Psoas muscle (tissue), 8 donors: Measurements from ENCODE around the gene UQCC5. TPM values are rescaled to one million over a fixed set of nuclear protein-coding genes. Genes with fewer than 3 reads are reported as not detected.

Experiments used
- ATAC-seq, 4 donors: fragments of 200-7000 bp; cut with Tn5 transposase; one replicate each; pipeline ENCODE4 v1.9.1; 2020; ENCODE audit warnings: moderate library complexity in 3 of 4, mild to moderate bottlenecking in 2 of 4
- DNase-seq, 2 donors: peaks; one replicate each; pipeline ENCODE4 v3.0.0-alpha.2; 2020
- H3K27ac ChIP-seq: fragments of 200-600 bp; one replicate; pipeline ENCODE4 v1.8.0; 2022
- H3K27me3 ChIP-seq, 3 donors: fragments of 200-600 bp in 1 of 3; one replicate each; pipeline versions ENCODE4 v1.6.1 to v1.8.0; 2013 to 2022; ENCODE audit warnings: low read length in 2 of 3, mild to moderate bottlenecking in 2 of 3, moderate library complexity in 1 of 3; ENCODE audit not compliant: insufficient read depth in 3 of 3
- H3K36me3 ChIP-seq, 2 donors: fragments of 200-600 bp in 1 of 2; one replicate each; pipeline versions ENCODE4 v1.6.1 to v1.8.0; 2013 to 2022; ENCODE audit warnings: low read depth in 1 of 2, mild to moderate bottlenecking in 1 of 2, moderate library complexity in 1 of 2; ENCODE audit not compliant: insufficient read depth in 1 of 2
- H3K4me1 ChIP-seq: fragments of 200-600 bp; one replicate; pipeline ENCODE4 v1.8.0; 2022
- H3K4me3 ChIP-seq: fragments of 200-600 bp; one replicate; pipeline ENCODE4 v1.8.0; 2022; ENCODE audit warnings: mild to moderate bottlenecking
- H3K9me3 ChIP-seq: fragments of 200-600 bp; one replicate; pipeline ENCODE4 v1.8.0; 2022
- CTCF ChIP-seq: fragments of 200-600 bp; IDR thresholded peaks from one replicate; pipeline ENCODE4 v1.8.0; 2022; ENCODE audit warnings: antibody characterized with exemption
- whole genome bisulfite sequencing, 3 donors: extraction: QIAGEN DNeasy Blood & Tissue Kit; methylation state at CpG; one replicate each; pipeline versions ENCODE4 v1.1.6 to v1.1.7; 2013; 5-methylcytosine and 5-hydroxymethylcytosine counted together
- intact Hi-C, 2 donors: fragments of 100-400 bp; cut with DNase I; formaldehyde crosslinking; loops; one replicate each; pipeline versions ENCODE4 v1.11.0 to v1.14.2; 2022
- polyA plus RNA-seq, 3 donors: library from polyadenylated mRNA; stranded (reverse); fragments of 200-250 nt; gene quantifications; one replicate each; pipeline ENCODE4 v1.2.3, GENCODE V29; 2013
- total RNA-seq, 4 donors: library from RNA; stranded (reverse); fragmentation: NEBNext Ultra II Directional in 2 of 4; extraction: Animal tissue kit (Norgen Biotek cat#: 25700) in 2 of 4; gene quantifications; one replicate each; pipeline versions ENCODE4 v1.2.1 to v1.2.4, GENCODE V29; 2021 to 2023
- donor health status: healthy with polysubstance abuse.
- donor health status: DM: no; HTN: no; CAD: no; lungs with moderate emphysema.
- donor health status: Bipolar disorder and iron deficiency.
- donor health status: healthy.
- donor health status: DM: yes; HTN: yes; CAD: no.
- donor health status: DM: no; HTN: no; CAD: no.
- donor health status: DM: no; HTN: no; CAD: no.
- donor health status: DM: yes; HTN: yes; CAD: no.

Gene UQCC5
- total and polyA plus RNA-seq, 7 donors: 29.5 to 95.4 (median 32.7) TPM

- 12 to 20% (median 13%) methylated on average over 56 to 78 of the region's 78 CpGs for WGBS, 3 donors
- peaks cover 22% of the 10 kb centered on the region for H3K4me1 ChIP-seq
- no peak for TF ChIP-seq CTCF
- H3K27ac ChIP-seq: peak overlapping the region; percentile 46
- peak overlapping the region; percentile 69 for H3K4me3 ChIP-seq
- H3K36me3 ChIP-seq: peaks cover 0 to 2% of the 10 kb centered on the region in 2 donors
- no peaks in the 10 kb centered on the region for H3K9me3 ChIP-seq
- intact Hi-C loops: loop anchor here (5.0 kb wide), 2 partner anchors 36 to 61 kb away; partner anchors contain the start of gene STAB1 (in 1 of the 2)
- no peaks in the 10 kb centered on the region for H3K27me3 ChIP-seq
- DNase-seq (peak in 1 of 2 donors; percentile 70), ATAC-seq (no peak)
These were observed 3.4 kb upstream of the UQCC5 start for GRCh38 chr3:52532838-52533622.

GRCh38 chr3:52533623-52534280 is 2.7 kb upstream of the UQCC5 start, which contains the start of gene NT5DC2:
Gene NT5DC2, minus strand, starts transcription at chr3:52533857. Its CDS starts 120 bp downstream, at chr3:52533737.
- intact Hi-C loops: loop anchor here (5.0 kb wide), 2 partner anchors 36 to 61 kb away; partner anchors contain the start of gene STAB1 (in 1 of the 2)
- TF ChIP-seq CTCF: no peak

GRCh38 chr3:52534281-52535183 is 1.9 kb upstream of the UQCC5 start:
- peak overlapping the region; percentile 96 for H3K27ac ChIP-seq
- H3K36me3 ChIP-seq: no peaks in the 10 kb centered on the region
- DNase-seq (peak in 1 of 2 donors; percentile 62), ATAC-seq (no peak)
- TF ChIP-seq CTCF: no peak
- 55 to 59% (median 58%) methylated on average over 57 of the region's 57 CpGs for WGBS, 3 donors
- H3K4me1 ChIP-seq: peaks cover 35% of the 10 kb centered on the region
- intact Hi-C loops: loop anchor here (5.0 kb wide), 2 partner anchors 37 to 62 kb away; partner anchors contain the start of gene STAB1 (in 1 of the 2)
- no peaks in the 10 kb centered on the region for H3K9me3 ChIP-seq
- peak overlapping the region; percentile 72 for H3K4me3 ChIP-seq
- H3K27me3 ChIP-seq: no peaks in the 10 kb centered on the region

More at GRCh38 chr3:52533623-52534280, 2.7 kb upstream of the UQCC5 start, which contains the start of gene NT5DC2:
- ATAC-seq: peak; percentile 20 to 33 (median 32)
- no peaks in the 10 kb centered on the region for H3K9me3 ChIP-seq
- WGBS, 3 donors: 2 to 13% (median 10%) methylated on average over 10 to 91 of the region's 91 CpGs
- H3K36me3 ChIP-seq: no peaks in the 10 kb centered on the region
- peaks cover 28% of the 10 kb centered on the region for H3K4me1 ChIP-seq
- H3K27ac ChIP-seq: peak within 1 kb of the TSS; percentile 96
- peak within 1 kb of the TSS; percentile 72 for H3K4me3 ChIP-seq
- DNase-seq: peak; percentile 77
- no peaks in the 10 kb centered on the region for H3K27me3 ChIP-seq

- peaks cover 33% of the 10 kb centered on the region for H3K4me1 ChIP-seq
- no peaks in the 10 kb centered on the region for H3K9me3 ChIP-seq
- TF ChIP-seq CTCF: no peak
- H3K36me3 ChIP-seq: peaks cover 0 to 2% of the 10 kb centered on the region in 2 donors
- peak overlapping the region; percentile 96 for H3K27ac ChIP-seq
- peak in 1 of 2 donors; percentile 55 for DNase-seq
- intact Hi-C loops: loop anchor here in 1 of 2 donors (5.0 kb wide), 1 partner anchor 63 kb away; no protein-coding TSS in a partner anchor
- no peaks in the 10 kb centered on the region for H3K27me3 ChIP-seq
- peak overlapping the region; percentile 83 for H3K4me3 ChIP-seq
- ATAC-seq: no peak
- 90 to 93% (median 91%) methylated on average over 19 of the region's 19 CpGs for WGBS, 3 donors
These were observed 844 bp upstream of the UQCC5 start for GRCh38 chr3:52535411-52536111.
